CD8-positive, alpha-beta memory T cell (primary cell): Measurements from ENCODE around the gene VCL. TPM values are rescaled to one million over a fixed set of nuclear protein-coding genes. Genes with fewer than 3 reads are reported as not detected.

ENCODE experiments used
- CTCF ChIA-PET: fragments of 350-600 bp; sonication (Branson Sonifier 250); formaldehyde crosslinking; loops from one replicate; lab custom pipeline; 2021; ENCODE audit warnings: antibody characterized with exemption; lab: Charles Lee
- POLR2A ChIA-PET: fragments of 350-600 bp; sonication (Branson Sonifier 250); formaldehyde crosslinking; loops from one replicate; lab custom pipeline; 2021; ENCODE audit warnings: antibody characterized with exemption; lab: Charles Lee
- DNase-seq, 5 donors: peaks; one replicate each; pipeline versions ENCODE4 v3.0.0 to v3.0.0-alpha.2; 2020 to 2022; ENCODE audit warnings: mixed read lengths in 1 of 5
- H3K27ac ChIP-seq: one replicate; pipeline ENCODE4 v1.7.0; 2013; ENCODE audit warnings: low read depth, mild to moderate bottlenecking, low read length, moderate library complexity
- H3K27me3 ChIP-seq: 2 replicates; pipeline ENCODE4 v1.7.0; 2013; ENCODE audit warnings: low read length, mild to moderate bottlenecking; ENCODE audit not compliant: insufficient read depth, poor library complexity, severe bottlenecking
- H3K36me3 ChIP-seq: 2 replicates; pipeline ENCODE4 v1.7.0; 2013; ENCODE audit warnings: mild to moderate bottlenecking, low read length, moderate library complexity; ENCODE audit not compliant: insufficient read depth
- H3K4me1 ChIP-seq: 2 replicates; pipeline ENCODE4 v1.7.0; 2013; ENCODE audit warnings: mild to moderate bottlenecking, low read length, moderate library complexity; ENCODE audit not compliant: insufficient read depth
- H3K4me3 ChIP-seq: 2 replicates; pipeline ENCODE4 v1.7.0; 2013; ENCODE audit warnings: mild to moderate bottlenecking, low read length
- H3K9me3 ChIP-seq: 2 replicates; pipeline ENCODE4 v1.7.0; 2013; ENCODE audit warnings: mild to moderate bottlenecking, low read length
- H3K27ac Mint-ChIP-seq, 8 donors: one replicate each; pipeline ENCODE4 v1.8.0; 2020 to 2021; ENCODE audit warnings: mixed read lengths in 8 of 8, mild to moderate bottlenecking in 6 of 8, inconsistent platforms in 3 of 8, moderate library complexity in 3 of 8
- H3K27me3 Mint-ChIP-seq, 2 donors: one replicate each; pipeline ENCODE4 v1.8.0; 2020 to 2021; ENCODE audit warnings: mixed read lengths in 2 of 2, mild to moderate bottlenecking in 1 of 2, moderate library complexity in 1 of 2
- H3K36me3 Mint-ChIP-seq, 3 donors: one replicate each; pipeline ENCODE4 v1.8.0; 2020 to 2021; ENCODE audit warnings: mixed read lengths in 3 of 3, inconsistent platforms in 1 of 3, mild to moderate bottlenecking in 1 of 3
- H3K4me1 Mint-ChIP-seq, 3 donors: one replicate each; pipeline ENCODE4 v1.8.0; 2020 to 2021; ENCODE audit warnings: mixed read lengths in 3 of 3, inconsistent platforms in 1 of 3, mild to moderate bottlenecking in 1 of 3
- H3K4me3 Mint-ChIP-seq, 7 donors: one replicate each; pipeline ENCODE4 v1.8.0; 2020 to 2021; ENCODE audit warnings: mixed read lengths in 7 of 7, mild to moderate bottlenecking in 6 of 7, moderate library complexity in 4 of 7, inconsistent platforms in 2 of 7
- H3K9me3 Mint-ChIP-seq, 5 donors: one replicate each; pipeline ENCODE4 v1.8.0; 2020 to 2022; ENCODE audit warnings: mixed read lengths in 5 of 5, mild to moderate bottlenecking in 3 of 5, moderate library complexity in 2 of 5, inconsistent platforms in 1 of 5
- polyA plus RNA-seq: library from polyadenylated mRNA; unstranded; fragments of 300-500 nt; fragmentation: Illumina TruSeq; gene quantifications from one replicate; pipeline ENCODE4 v1.2.3, GENCODE V29; 2021
- total RNA-seq, 2 experiments: library from RNA; stranded (reverse); gene quantifications; one replicate each; pipeline ENCODE4 v1.2.3, GENCODE V29; 2021

Gene VCL
- total and polyA plus RNA-seq, 3 experiments from 2014 or later = 30.6 to 43.7 (median 31.2) TPM

- Mint-ChIP-seq H3K4me1 (peaks cover 0 to 5% (median 0%) of the 10 kb centered on the region in 3 donors), H3K36me3 (peaks cover 8 to 87% (median 22%) of the 10 kb centered on the region in 3 donors), H3K4me3 (no peak overlapping the region), H3K27me3 (no peaks in the 10 kb centered on the region), H3K9me3 (no peaks in the 10 kb centered on the region), H3K27ac (peak overlapping the region in 3 of 8 donors; percentile 20 to 78 (median 54))
- CTCF ChIA-PET = interaction anchor here (1.1 to 2.3 kb wide), 6 partner anchors 11 to 257 kb away, joined by 3 to 8 read pairs (median 4); no protein-coding TSS in a partner anchor
- Histone ChIP-seq H3K36me3 (peaks cover 31% of the 10 kb centered on the region), H3K9me3 (no peaks in the 10 kb centered on the region), H3K27me3 (no peaks in the 10 kb centered on the region), H3K27ac (no peak overlapping the region), H3K4me3 (no peak overlapping the region), H3K4me1 (no peaks in the 10 kb centered on the region)
- no peak for DNase-seq
- POLR2A ChIA-PET = no interaction called here
Measured at GRCh38 chr10:74103560-74104258, 105.8 kb downstream of the VCL start.

- no peak overlapping the region for H3K27ac ChIP-seq
- no peaks in the 10 kb centered on the region for H3K27me3 Mint-ChIP-seq
- no peak overlapping the region for H3K4me3 ChIP-seq
- ChIA-PET POLR2A (no interaction called here), CTCF (no interaction called here)
- DNase-seq = no peak
- peaks cover 34% of the 10 kb centered on the region for H3K36me3 ChIP-seq
- no peaks in the 10 kb centered on the region for H3K27me3 ChIP-seq
- H3K27ac Mint-ChIP-seq = peak overlapping the region in 2 of 8 donors; percentile 63 to 80
- peaks cover 8 to 87% (median 22%) of the 10 kb centered on the region in 3 donors for H3K36me3 Mint-ChIP-seq
- H3K4me3 Mint-ChIP-seq = no peak overlapping the region
- no peaks in the 10 kb centered on the region for H3K9me3 ChIP-seq
- H3K4me1 ChIP-seq = no peaks in the 10 kb centered on the region
- no peaks in the 10 kb centered on the region for H3K9me3 Mint-ChIP-seq
- H3K4me1 Mint-ChIP-seq = peaks cover 0 to 5% (median 0%) of the 10 kb centered on the region in 3 donors
Measured at GRCh38 chr10:74104480-74104879, 106.6 kb downstream of the VCL start.

- H3K27me3 ChIP-seq = no peaks in the 10 kb centered on the region
- H3K9me3 ChIP-seq = no peaks in the 10 kb centered on the region
- POLR2A ChIA-PET = no interaction called here
- Mint-ChIP-seq H3K9me3 (no peaks in the 10 kb centered on the region), H3K4me1 (peaks cover 0 to 7% (median 0%) of the 10 kb centered on the region in 3 donors), H3K4me3 (no peak overlapping the region), H3K27me3 (no peaks in the 10 kb centered on the region), H3K36me3 (peaks cover 8 to 88% (median 27%) of the 10 kb centered on the region in 3 donors), H3K27ac (peak overlapping the region in 1 of 8 donors; percentile 0)
- H3K4me1 ChIP-seq = no peaks in the 10 kb centered on the region
- DNase-seq = no peak
- peaks cover 39% of the 10 kb centered on the region for H3K36me3 ChIP-seq
- no peak overlapping the region for H3K27ac ChIP-seq
- CTCF ChIA-PET = no interaction called here
- no peak overlapping the region for H3K4me3 ChIP-seq
Measured at GRCh38 chr10:74104996-74105395, 107.1 kb downstream of the VCL start.

GRCh38 chr10:74107391-74107790 lies 109.5 kb downstream of the VCL start:
- POLR2A ChIA-PET = no interaction called here
- no peaks in the 10 kb centered on the region for H3K27me3 Mint-ChIP-seq
- CTCF ChIA-PET = interaction anchor here (1.5 kb wide), 1 partner anchor 26 kb away, joined by 4 read pairs; no protein-coding TSS in a partner anchor
- Histone ChIP-seq H3K36me3 (peaks cover 54% of the 10 kb centered on the region), H3K27ac (no peak overlapping the region), H3K4me3 (no peak overlapping the region), H3K27me3 (no peaks in the 10 kb centered on the region), H3K9me3 (no peaks in the 10 kb centered on the region), H3K4me1 (no peaks in the 10 kb centered on the region)
- peaks cover 8 to 94% (median 32%) of the 10 kb centered on the region in 3 donors for H3K36me3 Mint-ChIP-seq
- no peak for DNase-seq
- no peaks in the 10 kb centered on the region for H3K9me3 Mint-ChIP-seq
- H3K4me3 Mint-ChIP-seq = no peak overlapping the region
- peaks cover 0 to 8% (median 0%) of the 10 kb centered on the region in 3 donors for H3K4me1 Mint-ChIP-seq
- H3K27ac Mint-ChIP-seq = peak overlapping the region in 5 of 8 donors; percentile 43 to 76 (median 73)

- Mint-ChIP-seq H3K4me1 (peaks cover 0 to 5% (median 0%) of the 10 kb centered on the region in 3 donors), H3K27ac (peak overlapping the region in 6 of 8 donors; percentile 4 to 91 (median 11)), H3K27me3 (no peaks in the 10 kb centered on the region), H3K36me3 (peaks cover 8 to 94% (median 41%) of the 10 kb centered on the region in 3 donors), H3K9me3 (no peaks in the 10 kb centered on the region), H3K4me3 (no peak overlapping the region)
- CTCF ChIA-PET = interaction anchor here (0.9 to 2.5 kb wide), 4 partner anchors 10 to 230 kb away, joined by 3 to 6 read pairs (median 4); no protein-coding TSS in a partner anchor
- POLR2A ChIA-PET = no interaction called here
- Histone ChIP-seq H3K4me1 (no peaks in the 10 kb centered on the region), H3K4me3 (no peak overlapping the region), H3K27me3 (no peaks in the 10 kb centered on the region), H3K36me3 (peaks cover 66% of the 10 kb centered on the region), H3K27ac (no peak overlapping the region), H3K9me3 (no peaks in the 10 kb centered on the region)
- no peak for DNase-seq
Measured at GRCh38 chr10:74109452-74109851, 111.5 kb downstream of the VCL start.

- Histone ChIP-seq H3K27me3 (no peaks in the 10 kb centered on the region), H3K27ac (no peak overlapping the region), H3K36me3 (peaks cover 65% of the 10 kb centered on the region), H3K9me3 (no peaks in the 10 kb centered on the region), H3K4me3 (no peak overlapping the region), H3K4me1 (no peaks in the 10 kb centered on the region)
- peaks cover 8 to 94% (median 42%) of the 10 kb centered on the region in 3 donors for H3K36me3 Mint-ChIP-seq
- no peak for DNase-seq
- peaks cover 0 to 5% (median 0%) of the 10 kb centered on the region in 3 donors for H3K4me1 Mint-ChIP-seq
- no peaks in the 10 kb centered on the region for H3K27me3 Mint-ChIP-seq
- H3K27ac Mint-ChIP-seq = peak overlapping the region in 6 of 8 donors; percentile 9 to 91 (median 48)
- CTCF ChIA-PET = interaction anchor here (1.6 to 2.5 kb wide), 2 partner anchors 11 to 230 kb away, joined by 5 to 6 read pairs; no protein-coding TSS in a partner anchor
- H3K9me3 Mint-ChIP-seq = no peaks in the 10 kb centered on the region
- no peak overlapping the region for H3K4me3 Mint-ChIP-seq
- POLR2A ChIA-PET = no interaction called here
Measured at GRCh38 chr10:74110120-74110519, 112.2 kb downstream of the VCL start.

GRCh38 chr10:74111799-74112198 lies 113.9 kb downstream of the VCL start:
- DNase-seq = no peak
- Histone ChIP-seq H3K4me1 (no peaks in the 10 kb centered on the region), H3K4me3 (no peak overlapping the region), H3K9me3 (no peaks in the 10 kb centered on the region), H3K36me3 (peaks cover 59% of the 10 kb centered on the region), H3K27ac (no peak overlapping the region), H3K27me3 (no peaks in the 10 kb centered on the region)
- Mint-ChIP-seq H3K27me3 (no peaks in the 10 kb centered on the region), H3K4me1 (peaks cover 0 to 7% (median 3%) of the 10 kb centered on the region in 3 donors), H3K9me3 (no peaks in the 10 kb centered on the region), H3K36me3 (peaks cover 8 to 94% (median 39%) of the 10 kb centered on the region in 3 donors), H3K4me3 (no peak overlapping the region), H3K27ac (peak overlapping the region in 2 of 8 donors; percentile 81 to 88)
- ChIA-PET POLR2A (interaction anchor here (0.6 kb wide), 1 partner anchor 10 kb away, joined by 4 read pairs; no protein-coding TSS in a partner anchor), CTCF (interaction anchor here (2.5 kb wide), 1 partner anchor 12 kb away, joined by 6 read pairs; no protein-coding TSS in a partner anchor)

- no peak overlapping the region for H3K27ac ChIP-seq
- no peak overlapping the region for H3K4me3 ChIP-seq
- H3K27me3 Mint-ChIP-seq = no peaks in the 10 kb centered on the region
- ChIA-PET POLR2A (no interaction called here), CTCF (interaction anchor here (0.7 to 1.2 kb wide), 3 partner anchors 19 to 234 kb away, joined by 3 read pairs; no protein-coding TSS in a partner anchor)
- H3K4me1 Mint-ChIP-seq = peaks cover 0 to 7% (median 3%) of the 10 kb centered on the region in 3 donors
- no peaks in the 10 kb centered on the region for H3K27me3 ChIP-seq
- no peak overlapping the region for H3K4me3 Mint-ChIP-seq
- H3K36me3 ChIP-seq = peaks cover 56% of the 10 kb centered on the region
- H3K4me1 ChIP-seq = no peaks in the 10 kb centered on the region
- H3K36me3 Mint-ChIP-seq = peaks cover 0 to 96% (median 36%) of the 10 kb centered on the region in 3 donors
- H3K9me3 ChIP-seq = no peaks in the 10 kb centered on the region
- no peak for DNase-seq
- no peaks in the 10 kb centered on the region for H3K9me3 Mint-ChIP-seq
- peak overlapping the region in 5 of 8 donors; percentile 7 to 68 (median 8) for H3K27ac Mint-ChIP-seq
Measured at GRCh38 chr10:74113546-74113945, 115.6 kb downstream of the VCL start.
